G401.6 (cell line): Measurements from ENCODE around the gene DLGAP4.
"Not testable (repeated sequence)": the region's sequence is repeated elsewhere in the genome, so short reads cannot be mapped to it uniquely, and the experiment has no call there.

Source experiments
- FAIRE-seq: peaks from 2 replicates; lab custom pipeline; 2012; peaks lifted over from hg19 to GRCh38; lab: Jason Lieb, UNC

Gene DLGAP4

DNA sequence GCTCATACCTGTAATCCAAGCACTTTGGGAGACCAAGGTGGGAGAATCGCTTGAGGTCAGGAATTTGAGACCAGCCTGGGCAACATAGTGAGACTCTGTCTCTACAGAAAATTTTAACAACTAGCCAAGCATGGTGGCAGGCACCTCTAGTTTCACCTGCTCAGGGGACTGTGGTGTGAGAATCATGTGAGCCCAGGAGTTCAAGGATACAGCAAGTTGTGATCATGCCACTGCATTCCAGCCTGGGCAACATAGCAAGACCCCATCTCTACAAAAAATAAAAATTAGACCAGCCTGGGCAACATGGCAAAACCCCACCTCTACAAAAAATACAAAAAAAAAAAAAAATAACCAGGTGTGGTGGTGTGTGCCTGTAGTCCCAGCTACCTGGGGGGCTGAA, 73.8 kb downstream of the DLGAP4 start:
- FAIRE-seq: not testable (repeated sequence)

DNA sequence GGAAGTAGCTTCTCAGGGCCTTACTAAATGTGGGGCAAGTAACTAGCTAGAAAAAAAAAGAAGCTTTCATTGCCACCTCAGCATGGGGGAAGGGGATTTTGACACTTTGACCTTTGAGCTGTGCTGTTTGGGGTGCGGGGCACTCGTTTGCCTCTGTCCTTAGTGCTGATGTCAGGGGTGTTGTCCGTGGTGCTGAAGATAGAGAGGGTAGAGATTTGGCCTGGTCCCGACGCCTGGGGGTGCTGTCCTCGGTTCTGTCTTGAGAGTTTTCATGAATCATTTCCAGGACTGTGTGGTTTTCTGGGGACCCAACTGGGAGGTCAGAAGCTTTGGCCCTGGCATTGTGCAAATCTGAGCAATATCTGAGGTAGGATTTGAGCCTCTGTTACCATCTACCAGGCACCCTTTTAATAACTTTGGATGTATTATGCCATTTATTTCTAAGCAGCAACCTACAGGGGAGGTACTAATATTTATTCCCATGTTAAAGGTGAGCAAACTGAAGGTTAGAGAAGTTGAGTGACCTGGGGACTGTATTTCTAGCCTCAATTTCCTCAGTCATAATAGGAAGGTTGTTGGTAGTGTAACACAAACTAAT, 78.0 kb downstream of the DLGAP4 start:
- no peak for FAIRE-seq

DNA sequence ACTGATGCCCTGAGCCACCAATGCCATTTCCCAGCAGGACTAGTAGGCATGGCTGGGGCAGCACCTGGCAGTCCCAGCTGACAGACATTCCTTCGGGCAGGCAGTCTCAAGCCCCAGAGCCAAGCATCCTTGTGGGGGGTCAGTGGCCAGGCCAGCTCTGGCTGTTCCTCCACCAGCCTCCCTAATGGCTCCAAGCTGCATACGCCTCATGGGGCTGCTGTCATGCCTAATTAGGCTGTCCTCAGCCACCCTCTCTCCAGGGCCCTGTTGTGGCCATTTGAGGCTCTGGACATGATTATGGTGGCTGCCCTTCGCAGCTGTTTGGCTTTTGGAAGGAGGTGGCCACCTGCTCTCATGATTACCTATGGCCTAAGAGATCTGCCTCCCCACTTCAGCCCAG, 79.4 kb downstream of the DLGAP4 start:
- no peak for FAIRE-seq

DNA sequence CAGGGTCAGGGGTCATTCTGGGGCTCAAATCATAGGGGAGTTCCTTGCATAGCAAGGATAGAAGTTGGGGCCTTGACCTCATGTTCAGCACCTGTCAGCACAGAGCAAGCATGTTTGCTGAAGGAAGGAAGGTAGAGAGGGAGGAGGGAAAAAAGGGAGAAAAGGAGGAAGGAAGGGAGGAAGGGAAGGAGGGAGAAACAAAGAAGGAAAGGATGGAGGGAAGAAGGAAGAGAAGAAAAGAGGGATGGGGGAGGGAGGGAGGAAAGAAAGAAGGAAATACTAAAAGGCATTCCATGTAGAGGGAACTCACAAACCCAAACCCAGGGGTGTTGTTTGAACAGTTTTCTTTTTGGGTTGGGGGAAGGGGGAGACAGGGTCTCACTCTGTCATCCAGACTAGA, 80.1 kb downstream of the DLGAP4 start:
- no peak for FAIRE-seq

DNA sequence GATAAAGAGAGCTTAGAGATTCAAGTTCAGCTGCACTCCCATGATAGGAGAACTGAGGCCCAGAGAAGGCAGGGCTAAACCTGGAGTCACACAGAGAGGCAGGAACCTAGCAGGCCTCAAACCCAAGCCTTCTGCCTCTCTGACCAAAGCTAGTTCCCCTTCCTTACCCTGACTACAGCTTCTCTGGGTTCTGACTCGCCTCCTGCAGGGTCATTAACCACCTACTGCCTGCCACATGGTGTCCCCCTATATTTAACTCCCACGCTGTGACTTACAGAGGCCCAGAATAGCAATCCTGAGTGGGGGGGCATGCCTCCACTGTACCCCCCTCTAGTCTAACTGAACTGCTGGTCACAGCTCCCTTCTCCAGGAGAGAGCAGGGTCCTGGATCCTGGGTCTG, 84.1 kb downstream of the DLGAP4 start:
- no peak for FAIRE-seq

DNA sequence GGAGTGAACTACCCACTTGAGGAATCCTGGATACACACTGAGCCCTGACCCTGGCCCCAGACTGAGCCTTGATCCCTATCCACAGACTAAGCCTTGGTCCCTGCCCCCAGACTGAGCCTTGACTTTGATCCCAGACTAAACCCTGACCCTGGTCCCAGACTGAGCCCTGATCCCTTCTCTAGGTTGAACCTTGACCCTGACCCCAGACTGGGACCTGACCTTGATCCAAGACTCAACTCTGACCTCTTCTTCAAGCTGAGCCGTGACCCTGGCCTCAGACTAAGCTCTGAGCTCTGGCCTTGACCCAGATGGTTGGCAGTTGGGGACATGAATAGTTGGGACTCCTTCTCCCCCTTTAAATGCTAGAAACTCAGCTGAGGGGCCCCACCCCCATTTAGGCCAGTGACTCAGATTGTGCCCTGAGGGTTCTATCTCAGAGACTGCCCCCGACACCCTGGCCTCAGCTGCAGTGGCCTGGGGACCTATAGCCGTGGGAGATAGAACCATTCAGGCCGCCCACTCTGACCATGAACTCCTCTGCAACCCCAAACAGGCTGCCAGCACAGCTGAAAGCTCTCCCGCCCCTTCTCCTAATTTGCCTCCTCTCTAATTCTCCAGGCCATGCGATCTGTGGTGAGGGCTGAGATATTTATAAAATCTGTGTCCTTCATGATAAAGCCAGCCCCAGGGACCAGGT, 84.7 kb downstream of the DLGAP4 start:
- FAIRE-seq: no peak

DNA sequence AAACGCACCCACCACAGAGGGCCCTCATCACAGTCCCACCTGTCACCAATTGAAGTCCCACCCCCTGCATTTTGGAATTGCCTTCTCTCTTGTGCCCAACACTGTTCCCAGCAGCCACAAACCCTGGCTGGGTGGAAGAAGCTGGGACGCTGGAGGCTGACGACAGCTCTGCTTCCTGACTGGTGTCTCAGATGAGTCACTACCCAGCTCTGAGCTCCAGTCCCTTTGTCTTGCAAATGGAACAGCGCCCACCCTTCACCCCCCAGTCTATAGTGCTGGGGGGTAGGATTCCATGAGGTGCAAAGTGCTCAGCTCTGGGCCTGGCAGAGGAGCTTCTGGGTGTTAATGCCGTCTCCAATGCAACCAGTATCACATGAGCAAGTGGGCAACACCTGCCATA, 85.3 kb downstream of the DLGAP4 start:
- no peak for FAIRE-seq

DNA sequence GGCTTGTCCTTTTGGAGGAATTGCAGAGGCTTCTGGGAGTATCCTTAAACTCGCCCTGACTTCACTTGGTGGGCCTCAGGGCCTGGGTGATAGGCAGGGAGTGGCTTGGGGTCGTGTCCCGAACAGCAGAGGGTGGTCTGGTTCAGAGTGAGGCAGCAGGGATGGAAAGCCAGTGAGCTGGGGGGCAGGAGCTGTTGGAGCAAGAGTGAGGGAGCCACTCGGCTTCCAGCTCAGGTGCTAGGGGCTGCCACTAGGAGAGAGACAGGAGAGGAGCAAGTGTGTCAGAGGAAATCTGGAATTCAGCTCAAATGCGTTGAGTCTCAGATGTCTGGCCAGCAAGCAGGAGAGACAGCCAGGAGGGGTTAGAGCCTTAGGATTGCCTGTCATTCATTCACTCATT, 85.8 kb downstream of the DLGAP4 start:
- no peak for FAIRE-seq

DNA sequence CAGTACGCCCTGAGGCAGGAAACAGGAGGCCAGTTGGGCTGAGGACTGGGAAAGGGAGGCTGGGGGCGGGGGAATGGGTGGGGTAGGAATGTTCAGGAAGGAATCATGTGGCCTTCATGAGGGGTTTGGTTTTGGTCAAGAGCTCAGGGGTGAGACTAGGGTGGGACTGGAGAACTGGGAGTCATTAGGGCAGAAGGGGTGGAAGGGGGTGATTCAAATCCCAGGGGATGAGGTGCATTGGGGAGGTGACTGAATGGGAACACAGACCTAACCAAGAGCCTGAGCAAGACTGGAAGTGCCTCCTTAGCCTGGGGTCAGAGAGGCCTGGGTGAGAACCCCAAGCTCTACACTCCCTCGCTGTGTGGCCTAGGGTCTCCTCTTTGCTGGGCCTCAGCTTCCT, 86.8 kb downstream of the DLGAP4 start:
- no peak for FAIRE-seq

DNA sequence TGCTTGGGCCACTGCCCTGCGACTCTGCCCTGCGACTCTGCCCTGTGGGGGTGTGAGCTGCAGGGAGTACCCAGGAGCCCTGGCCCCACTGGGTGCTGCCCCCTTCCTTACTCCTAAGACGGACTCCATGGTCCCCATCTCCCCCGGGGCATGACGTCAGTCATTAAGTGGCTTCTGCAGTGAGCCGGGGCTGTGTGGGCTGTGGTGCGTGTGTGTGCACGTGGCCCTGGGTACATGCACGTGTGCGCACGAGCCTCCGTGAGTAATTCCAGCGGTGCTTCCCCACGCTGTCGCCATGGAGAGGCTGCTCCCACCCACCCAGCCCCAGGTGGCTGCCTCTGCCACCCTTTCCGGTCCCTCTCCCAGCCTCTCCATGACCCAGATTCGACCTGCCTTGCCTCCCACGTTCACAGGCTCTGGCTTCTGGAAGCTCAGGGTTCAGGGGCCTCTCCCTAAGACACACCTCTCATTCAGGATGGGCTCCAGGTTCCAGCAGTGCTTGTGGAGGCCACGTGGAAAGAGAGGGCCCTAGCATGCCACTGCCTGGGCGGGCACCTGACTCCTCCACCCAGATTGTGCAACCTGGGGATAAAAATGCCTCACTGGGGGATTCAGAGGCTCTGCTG, 88.3 kb downstream of the DLGAP4 start:
- FAIRE-seq: no peak

DNA sequence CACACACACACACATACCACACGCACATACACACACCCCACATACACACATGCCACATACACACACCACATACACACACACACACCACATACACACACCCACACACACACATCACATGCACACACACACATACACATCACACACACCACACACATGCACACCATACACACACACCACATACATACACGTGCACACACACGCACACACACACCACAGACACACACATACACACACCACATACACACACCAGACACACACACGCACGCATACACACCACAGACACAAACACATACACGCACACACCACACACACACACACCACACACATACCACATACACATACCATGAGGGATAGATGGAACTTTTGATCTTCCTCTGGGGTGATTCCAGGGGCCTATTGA, 90.2 kb downstream of the DLGAP4 start:
- no peak for FAIRE-seq

DNA sequence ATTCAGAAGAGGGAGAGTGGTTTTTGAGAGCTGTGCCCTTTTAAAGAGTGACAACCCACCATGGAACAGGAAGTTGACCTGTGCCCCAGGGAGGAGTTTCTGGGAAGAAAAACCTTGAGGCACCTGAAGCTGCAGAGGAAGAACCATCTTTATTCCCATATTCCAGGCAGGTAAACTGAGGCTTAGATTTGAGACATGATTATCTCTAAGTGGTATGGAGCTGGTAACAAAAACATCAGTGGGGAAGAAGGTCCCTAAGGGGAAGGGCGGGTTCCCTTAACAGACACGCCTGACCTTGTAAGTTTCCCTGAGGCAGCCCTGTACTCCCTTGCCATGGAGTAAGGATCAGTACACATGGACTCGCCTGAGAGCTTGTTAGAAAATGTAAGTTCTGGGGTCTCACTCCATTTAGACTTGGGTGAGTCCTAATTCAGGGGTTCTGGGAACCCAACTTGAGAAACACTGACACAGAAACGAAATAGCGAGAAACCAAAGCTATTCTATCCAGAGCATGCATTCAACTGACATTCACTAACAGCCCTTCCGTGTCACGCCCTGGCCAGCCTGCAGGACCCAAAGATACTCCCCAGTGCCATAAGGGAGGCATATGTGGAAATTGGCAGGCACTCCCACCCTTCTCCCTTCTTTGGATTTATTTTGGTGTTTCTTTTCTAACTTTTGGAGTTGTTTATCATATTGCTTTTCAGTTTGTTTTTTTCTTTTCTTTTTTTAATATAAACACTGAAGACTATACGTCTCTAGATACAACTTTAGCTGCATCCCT, 90.9 kb downstream of the DLGAP4 start:
- FAIRE-seq: no peak

DNA sequence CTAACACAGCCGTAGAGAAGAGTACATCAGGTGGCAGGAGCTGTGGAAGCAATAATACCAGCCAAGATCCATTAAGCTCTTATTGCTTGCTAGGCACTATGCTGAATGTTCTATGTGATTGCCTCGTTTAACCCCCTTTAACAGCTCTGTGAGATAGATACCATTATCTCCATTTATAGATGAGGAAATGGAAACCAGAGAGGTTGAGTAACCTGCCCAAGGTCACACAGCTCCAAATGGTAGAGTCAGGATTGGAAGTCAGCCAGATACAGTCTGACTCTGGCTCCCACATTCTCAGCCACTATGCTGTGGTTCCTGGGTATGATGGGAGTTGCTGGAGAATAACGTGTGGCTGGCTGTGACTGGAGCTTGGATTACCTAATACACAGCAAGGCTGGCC, 92.4 kb downstream of the DLGAP4 start:
- no peak for FAIRE-seq

DNA sequence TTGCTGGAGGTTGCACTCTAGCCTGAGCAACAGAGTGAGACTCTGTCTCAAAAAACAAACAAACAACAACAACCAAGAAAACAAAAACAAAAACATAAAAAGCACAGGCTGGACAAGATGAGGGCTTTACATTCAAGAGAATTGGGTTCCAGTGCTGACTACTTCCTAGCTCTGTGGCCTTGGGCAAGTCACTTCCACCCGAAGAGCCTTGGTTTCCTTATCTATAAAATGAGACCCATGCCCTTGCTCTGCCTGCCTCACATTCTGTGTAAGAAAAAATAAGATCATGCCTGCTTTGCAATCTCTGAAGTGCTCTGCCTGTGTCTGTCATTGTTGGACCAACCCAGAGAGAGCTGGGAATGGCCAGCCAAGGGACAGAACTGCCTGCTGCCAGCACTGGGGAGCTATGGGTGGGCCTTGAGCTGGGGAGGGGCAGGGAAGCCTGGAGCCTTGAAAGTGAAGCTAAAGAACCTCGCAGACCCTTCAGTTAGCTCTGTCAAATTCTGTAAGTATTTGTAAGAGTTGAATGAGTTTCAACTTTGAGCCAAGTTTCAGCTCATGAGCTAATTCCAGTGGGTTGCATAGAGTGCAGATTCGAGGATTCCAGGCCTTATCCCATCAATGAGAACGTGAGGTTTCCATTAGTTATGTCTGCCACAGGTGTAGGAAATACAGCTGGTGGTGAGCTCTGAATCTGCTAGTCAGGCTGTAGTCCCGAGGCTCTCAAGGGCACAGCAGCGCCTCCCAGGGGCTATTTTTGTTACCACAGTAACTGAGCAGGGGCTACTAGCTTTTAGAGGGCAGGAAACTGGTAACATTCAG, 93.2 kb downstream of the DLGAP4 start:
- FAIRE-seq: peak; percentile 94

DNA sequence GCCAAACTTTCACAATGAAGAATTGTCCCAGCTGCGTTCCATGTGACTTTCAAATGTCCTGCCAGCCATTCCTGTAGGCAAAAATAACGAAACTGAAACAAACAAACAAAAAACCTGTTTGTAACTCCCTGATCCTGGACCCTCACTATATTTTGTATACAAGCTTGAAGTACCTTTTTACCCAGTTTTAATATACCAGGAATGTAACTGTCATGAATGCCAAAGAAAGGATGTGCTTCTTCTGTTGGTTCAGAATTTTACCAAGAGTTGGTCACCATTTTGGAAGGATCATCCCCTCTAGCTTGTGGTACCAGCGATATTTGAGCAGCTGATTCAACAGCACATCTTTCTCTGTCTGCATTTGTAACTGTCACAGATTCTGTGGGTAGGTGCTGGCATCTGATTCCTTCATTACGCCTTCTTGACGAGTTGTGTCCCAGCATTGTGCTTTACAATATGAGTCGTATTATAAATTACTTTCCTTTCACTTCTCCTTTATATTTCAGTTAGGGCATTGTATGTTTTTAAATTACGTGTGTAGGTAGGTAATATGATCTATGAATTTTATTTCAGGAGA, 93.9 kb downstream of the DLGAP4 start:
- no peak for FAIRE-seq

DNA sequence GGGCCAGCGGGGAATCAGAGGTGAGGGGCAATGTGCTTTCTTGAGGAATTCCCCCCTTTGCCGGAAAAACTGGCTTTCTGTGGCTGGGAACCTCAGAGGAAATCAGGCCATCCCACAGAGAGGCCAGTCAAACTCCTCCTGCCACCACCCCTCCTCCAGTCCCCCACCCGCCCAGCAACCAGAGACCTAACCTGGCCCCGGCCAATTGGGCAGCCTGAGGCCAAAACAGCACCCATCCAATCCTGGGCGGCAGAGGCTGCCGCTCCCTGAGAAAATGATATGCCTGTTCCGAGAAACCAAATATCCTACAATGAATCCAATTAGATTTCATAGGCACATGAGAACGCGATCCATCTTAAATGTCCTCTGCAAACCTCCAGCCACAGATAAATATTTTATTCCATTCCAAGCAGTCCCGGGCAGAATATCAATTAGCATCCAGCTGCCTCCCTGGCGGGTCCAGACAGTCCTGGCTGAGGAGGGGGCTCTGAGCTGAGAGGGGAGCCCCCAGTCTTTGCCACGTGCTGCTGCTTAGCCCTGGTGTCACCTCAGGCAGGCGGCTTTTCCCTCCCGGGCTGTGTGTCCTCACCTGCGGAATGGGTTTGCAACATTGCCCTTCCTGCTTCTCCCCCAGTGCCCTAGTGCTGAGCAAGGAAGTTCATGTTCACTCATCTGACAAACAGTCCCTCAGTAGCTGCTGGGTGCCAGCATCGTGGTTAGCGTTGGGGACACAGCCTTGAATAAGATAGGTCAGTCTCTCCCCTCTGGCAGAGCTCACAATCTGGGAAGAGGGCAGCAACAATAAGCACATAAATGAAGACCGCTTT, 95.0 kb downstream of the DLGAP4 start:
- FAIRE-seq: no peak

DNA sequence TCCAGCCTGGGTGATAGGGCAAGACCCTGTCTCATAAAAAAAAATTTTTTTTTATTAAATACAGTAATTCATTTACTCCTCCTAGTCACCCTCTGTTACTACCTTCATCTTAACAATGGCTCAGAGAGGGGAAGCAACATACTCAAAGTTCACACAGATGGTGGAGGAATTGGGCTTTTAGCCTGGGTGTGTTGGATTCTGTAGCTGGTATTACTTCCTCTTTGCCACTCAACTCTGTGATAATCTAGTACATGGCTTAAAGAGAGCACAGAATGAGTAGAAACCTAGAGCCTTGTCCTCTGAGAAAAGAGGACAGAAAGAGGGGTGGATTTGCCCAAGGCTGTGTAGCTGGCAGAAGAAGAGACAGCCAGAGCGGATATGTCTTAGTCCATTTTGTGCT, 96.6 kb downstream of the DLGAP4 start:
- FAIRE-seq: no peak

DNA sequence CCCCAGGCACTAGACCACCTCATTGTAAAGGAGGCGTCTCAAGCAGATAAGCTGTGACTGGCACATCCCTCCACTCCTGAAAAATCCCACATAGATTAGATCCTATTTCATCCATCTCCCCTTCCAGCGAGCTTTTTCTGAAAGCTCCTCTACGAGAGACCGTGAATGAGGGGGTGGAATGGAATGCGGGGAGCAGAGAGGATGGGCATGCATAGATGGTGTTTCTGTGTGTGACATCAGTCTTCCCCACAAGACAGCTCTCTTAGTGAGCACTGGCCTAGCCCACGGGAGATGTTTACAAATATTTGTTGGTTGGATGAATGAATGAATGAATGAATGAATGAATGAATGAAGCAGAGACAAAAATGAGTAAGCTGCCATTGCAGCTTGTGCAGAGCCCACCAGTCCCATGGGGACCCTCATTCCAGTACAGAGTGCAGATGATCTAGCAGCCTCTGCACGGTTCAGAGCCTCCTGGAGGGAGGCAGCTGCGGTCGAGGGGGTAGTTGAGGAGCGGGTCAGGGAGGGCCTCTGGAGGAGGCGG, 98.4 kb downstream of the DLGAP4 start:
- FAIRE-seq: no peak

DNA sequence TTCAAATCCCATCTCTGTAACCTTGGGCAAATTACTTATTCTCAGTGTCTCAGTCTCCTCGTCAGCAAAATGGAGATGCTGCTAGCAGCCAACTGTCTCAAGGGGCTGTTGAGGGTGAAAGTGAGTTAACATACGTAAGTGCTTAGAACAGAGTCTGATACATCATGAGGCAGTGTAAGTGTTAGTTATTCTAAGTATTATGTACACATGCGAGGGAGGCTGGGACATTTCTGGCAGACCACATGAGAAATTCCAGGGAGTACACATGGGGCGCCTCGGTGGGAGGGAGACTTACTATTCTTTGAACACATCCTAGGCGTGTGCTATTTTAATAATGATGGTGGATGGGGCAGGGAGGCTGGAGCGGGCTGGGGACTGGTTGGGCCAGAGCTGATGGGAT, 99.1 kb downstream of the DLGAP4 start:
- no peak for FAIRE-seq

DNA sequence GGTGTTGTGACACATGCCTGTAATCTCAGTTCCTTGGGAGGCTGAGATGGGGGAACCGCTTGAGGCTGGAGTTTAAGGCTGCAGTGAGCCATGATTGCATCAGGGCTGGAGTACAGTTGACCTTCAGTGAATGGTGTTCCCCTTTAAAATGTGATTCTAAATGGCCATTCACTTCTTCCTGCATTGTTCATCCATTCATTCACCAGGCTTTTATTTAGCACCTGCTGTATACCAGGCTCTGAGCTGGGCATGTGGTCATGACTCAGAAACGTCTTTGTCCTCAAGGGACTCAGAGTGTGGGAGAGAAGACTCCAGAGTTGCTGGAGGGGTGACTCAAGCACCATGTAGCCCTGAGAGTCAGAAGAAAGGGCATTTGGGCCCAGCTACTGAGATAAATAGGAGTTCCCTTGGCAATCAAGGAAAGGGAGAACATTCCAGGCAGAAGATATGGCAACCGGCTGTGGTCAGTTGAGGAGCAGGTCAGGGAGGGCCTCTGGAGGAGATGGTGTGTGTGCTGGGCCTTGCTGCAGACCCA, 101.1 kb downstream of the DLGAP4 start:
- FAIRE-seq: no peak
